IPS-18c (cell line): ENCODE data around the gene TXNDC12.
"Not testable (repeated sequence)": the region's sequence is repeated elsewhere in the genome, so short reads cannot be mapped to it uniquely, and the experiment has no call there.

Experiments
- H3K4me3 ChIP-seq: 2 replicates; pipeline ENCODE4 v1.7.0; 2013; ENCODE audit warnings: low read depth, mild to moderate bottlenecking, low read length, moderate library complexity; ENCODE audit not compliant: insufficient read depth
- H3K9me3 ChIP-seq: one replicate; pipeline ENCODE4 v1.6.1; 2013; ENCODE audit warnings: mild to moderate bottlenecking, low read length, moderate library complexity; ENCODE audit not compliant: control insufficient read depth, insufficient read depth

Gene TXNDC12

DNA sequence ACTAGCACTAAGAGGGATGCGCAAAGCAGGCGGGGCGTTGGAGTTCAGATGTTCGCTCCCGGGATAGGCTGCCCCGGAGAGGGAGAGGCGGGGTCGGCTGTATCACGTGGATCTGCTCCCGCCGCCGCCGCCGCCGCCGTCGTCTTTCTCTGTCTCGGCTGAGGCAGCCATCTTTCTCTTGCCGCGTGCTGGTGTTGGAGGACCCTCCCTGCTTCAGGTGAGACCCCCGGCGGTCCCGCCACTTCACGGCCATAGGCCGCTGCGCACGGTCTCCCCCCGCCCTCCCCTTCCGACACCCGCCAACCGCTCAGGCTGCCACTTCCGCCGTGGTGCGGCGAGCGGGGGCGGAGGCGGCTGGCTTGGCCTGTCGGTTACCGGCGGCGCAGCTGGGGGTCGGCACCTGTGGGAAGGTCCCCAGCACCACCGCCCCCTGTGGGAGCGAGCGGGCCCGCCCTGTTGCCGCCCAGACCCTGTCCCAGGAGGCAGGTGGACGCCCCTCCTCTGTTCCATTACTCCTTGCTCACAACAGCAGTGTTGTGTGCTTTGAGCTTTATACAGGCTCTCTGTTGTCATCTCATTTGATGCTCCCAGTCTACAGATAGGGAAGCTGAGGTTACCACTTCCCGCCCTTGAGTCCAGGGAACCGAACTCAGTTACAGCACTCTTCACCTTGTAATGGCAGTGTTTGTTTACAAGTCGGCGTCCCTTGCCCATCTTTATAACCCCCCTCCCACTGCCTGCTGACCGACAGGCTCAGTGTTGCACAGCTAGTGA lies 1.4 kb upstream of the TXNDC12 start, which contains the start of gene BTF3L4:
BTF3L4 (plus strand) TSS at position 133 of the 774 bp plus-strand sequence. CDS start 3,553 bp downstream, outside the sequence.
- Histone ChIP-seq H3K9me3 (no peaks in the 10 kb centered on the region), H3K4me3 (peak within 1 kb of the TSS; percentile 98)

DNA sequence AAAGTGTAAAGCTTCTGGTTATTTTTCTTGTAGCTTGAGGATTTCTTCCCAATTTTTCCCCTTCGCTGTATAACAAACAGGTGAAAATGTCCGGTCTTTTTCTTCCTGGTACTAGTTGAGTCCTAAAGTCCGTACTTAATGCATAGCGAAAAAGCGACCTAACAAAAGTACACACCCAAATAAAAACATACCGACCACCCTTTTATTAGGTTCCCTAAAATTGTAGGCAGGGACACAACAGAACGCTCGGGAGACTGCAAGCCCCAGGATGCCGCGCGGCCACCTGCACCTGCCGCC lies 823 bp upstream of the TXNDC12 start:
- Histone ChIP-seq H3K9me3 (no peaks in the 10 kb centered on the region), H3K4me3 (peak overlapping the region; percentile 98)

DNA sequence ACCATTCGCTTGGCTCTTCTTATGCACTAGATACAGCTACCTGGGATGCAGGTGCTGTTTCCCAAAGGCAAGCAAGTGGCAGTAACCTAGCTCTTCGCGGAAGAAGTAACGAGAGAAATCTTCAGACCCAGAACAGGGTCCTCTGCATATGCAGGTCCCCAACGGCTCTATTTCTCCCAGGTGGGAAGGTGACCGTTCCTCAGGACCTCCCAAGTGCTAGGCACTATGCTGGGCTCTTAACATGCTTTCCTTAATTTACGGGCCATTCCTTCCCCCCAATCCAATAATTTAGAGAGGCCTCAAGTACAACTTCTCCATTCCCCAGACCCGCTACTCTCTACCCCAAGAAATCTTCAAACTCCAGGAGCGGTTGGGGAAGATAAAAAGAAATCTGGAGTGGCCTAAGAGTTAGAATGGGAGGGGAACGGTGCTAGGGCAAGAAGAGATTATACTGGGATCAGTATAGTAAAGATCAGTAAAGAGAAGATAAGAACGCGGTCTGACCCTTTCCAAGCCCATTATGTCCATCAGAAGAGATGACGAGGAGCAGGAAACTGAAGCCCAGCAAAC lies 410 bp downstream of the TXNDC12 start:
- peak overlapping the region; percentile 98 for H3K4me3 ChIP-seq
- H3K9me3 ChIP-seq = no peaks in the 10 kb centered on the region

DNA sequence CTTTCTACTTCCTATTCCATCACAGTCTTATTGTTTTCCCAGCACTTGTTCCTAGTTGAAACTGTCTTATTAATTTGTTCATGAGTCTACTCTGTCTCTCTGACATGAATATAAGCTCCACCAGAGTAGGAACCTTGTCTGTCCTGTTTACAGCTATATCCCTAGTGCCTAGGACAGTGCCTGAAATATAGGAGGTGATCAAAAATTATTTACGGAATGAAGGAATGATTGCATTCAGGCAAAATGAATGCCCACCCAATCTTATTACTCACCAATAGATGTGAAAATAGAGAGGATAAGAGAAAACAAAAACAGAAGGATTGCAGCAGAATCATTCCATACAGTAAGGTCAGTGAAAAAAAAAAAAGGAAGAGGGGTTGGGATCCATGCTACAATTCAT lies 1.1 kb downstream of the TXNDC12 start:
- Histone ChIP-seq H3K9me3 (no peaks in the 10 kb centered on the region), H3K4me3 (peak overlapping the region; percentile 98)

DNA sequence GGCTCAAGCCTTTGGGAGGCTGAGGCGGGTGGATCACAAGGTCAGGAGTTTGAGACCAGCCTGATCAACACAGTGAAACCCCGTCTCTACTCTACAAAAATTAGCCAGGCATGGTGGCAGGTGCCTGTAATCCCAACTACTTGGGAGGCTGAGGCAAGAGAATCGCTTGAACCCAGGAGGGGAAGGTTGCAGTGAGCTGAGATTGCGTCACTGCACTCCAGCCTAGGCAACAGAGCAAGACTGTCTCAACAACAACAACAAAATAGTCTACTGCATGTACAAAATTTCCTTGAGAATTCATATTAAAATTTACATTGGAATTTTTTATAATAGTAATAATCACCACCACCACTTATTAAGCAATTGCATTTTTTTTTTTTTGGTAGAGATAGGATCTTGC lies 5.7 kb downstream of the TXNDC12 start:
- H3K9me3 ChIP-seq, H3K4me3 ChIP-seq: not testable (repeated sequence)

DNA sequence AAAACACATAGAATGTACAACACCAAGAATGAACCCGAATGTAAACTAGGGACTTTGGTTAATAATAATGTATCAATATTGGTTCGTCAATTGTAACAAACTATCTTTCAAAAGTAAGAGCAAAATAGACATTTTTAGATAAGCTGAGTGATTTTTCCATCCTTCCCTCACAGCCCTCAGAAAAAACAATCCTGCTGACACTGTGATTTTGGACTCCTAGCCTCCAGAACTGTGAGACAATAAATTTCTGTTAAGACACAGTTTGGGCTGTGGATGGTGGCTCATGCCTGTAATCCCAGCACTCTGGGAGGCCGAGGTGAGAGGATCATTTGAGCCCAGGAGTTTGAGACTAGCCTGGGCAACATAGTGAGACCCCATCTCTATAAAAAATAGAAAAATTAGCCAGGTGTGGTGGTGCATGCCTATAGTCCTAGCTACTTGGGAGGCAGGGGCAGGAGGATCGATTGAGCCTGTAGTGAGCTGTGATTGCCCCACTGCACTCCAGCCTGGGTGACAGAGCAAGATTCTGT lies 9.3 kb downstream of the TXNDC12 start:
- H3K9me3 ChIP-seq, H3K4me3 ChIP-seq: not testable (repeated sequence)

- no peaks in the 10 kb centered on the region for H3K9me3 ChIP-seq
Observed at GRCh38 chr1:52045236-52045635, 9.8 kb downstream of the TXNDC12 start.

DNA sequence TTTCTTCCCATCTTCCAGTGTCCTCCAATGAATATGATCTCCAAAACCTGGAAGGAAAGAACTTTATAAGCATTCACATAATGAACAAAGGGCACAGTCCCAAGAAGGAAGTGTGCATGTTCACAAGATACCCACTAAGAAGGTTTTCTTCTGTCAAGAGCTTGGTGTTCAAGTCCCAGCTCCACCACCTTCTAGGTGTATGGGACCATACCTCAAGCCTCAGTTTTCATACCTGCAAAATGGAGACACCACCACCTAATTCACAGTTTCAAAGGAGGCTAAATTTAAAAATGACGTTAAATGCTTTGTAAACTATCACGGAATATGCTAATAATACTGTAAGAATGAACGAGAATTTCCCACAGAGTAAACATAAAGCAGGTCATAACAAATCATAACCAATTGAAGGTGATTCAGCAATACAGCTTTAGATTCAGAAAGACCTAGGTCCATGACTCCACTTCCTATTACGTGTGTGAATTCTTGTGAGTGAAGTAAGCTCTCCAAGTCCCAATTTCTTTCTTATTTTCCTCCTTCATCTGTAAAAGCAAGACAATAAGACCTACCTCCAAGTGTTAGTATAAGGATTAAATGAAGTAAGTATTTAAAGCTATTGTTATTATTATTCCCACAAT lies 13.3 kb downstream of the TXNDC12 start:
- no peak overlapping the region for H3K4me3 ChIP-seq
- no peaks in the 10 kb centered on the region for H3K9me3 ChIP-seq

More at GRCh38 chr1:52045236-52045635, 9.8 kb downstream of the TXNDC12 start:
- no peak overlapping the region for H3K4me3 ChIP-seq

- Histone ChIP-seq H3K4me3 (no peak overlapping the region), H3K9me3 (peaks cover 2% of the 10 kb centered on the region)
Observed at GRCh38 chr1:52037909-52038308, 17.1 kb downstream of the TXNDC12 start.

- Histone ChIP-seq H3K4me3 (no peak overlapping the region), H3K9me3 (peaks cover 2% of the 10 kb centered on the region)
Observed at GRCh38 chr1:52037402-52037814, 17.6 kb downstream of the TXNDC12 start.

DNA sequence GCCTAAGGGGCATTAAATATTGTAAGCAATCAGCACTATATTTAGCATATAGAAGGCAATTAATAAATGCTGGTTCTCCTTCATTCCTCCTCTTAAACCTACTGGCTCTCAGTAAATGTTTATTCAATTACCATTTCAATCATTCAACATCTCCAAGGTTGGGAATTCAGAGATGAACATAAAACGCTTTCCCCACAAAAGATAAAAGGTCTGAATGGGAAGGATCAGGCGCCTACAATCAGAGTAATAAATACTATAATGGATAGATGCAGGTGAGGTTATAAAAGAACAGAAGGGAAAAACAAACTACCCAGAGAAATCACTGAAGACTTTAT lies 21.0 kb downstream of the TXNDC12 start:
- Histone ChIP-seq H3K4me3 (no peak overlapping the region), H3K9me3 (peaks cover 2% of the 10 kb centered on the region)

DNA sequence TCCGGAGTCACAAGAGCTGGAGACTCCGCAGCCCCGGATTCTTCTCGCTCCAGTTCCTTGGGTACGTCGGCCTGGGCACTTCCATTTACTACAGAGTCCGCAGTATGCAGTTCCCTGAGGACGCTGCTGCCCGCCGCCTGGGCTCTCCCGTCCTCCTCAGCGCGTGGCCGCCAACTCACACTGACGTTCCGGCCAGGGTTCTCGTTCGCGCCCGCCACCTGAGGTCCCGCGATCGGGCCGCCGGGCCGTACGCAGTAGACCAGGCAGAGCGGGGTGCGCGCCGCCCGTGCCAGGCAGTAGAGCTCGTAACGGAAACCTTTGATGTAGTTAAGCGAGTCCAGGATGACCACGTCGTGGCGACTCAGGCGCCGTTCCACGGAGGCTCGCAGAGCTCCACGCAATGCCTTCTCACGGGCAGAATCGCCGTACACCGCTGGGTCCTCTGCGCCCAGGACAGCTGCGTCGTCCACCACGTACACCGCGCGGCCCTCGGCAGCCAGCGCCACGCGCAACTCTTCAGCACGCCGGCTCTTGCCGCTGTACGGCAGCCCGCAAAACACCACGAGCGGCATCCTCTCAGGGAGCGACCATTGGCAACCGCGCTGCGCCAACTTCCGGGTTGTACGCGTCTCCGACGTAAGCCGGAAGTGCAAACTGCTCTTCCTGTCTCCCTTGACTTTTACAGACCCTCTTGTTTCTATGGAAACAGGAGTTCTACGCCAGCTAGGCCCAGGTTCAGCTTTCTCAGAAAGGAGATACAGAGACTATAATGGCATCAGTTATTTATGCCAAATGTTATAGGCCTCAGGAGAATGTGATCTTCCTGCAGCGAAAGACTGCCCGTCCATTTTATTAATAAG lies 21.6 kb downstream of the TXNDC12 start, which contains the start of gene KTI12:
KTI12 (minus strand) TSS at position 621 of the 860 bp plus-strand sequence; CDS start at position 572, 49 bp downstream.
- Histone ChIP-seq H3K4me3 (peak within 1 kb of the TSS; percentile 100), H3K9me3 (peaks cover 2% of the 10 kb centered on the region)

DNA sequence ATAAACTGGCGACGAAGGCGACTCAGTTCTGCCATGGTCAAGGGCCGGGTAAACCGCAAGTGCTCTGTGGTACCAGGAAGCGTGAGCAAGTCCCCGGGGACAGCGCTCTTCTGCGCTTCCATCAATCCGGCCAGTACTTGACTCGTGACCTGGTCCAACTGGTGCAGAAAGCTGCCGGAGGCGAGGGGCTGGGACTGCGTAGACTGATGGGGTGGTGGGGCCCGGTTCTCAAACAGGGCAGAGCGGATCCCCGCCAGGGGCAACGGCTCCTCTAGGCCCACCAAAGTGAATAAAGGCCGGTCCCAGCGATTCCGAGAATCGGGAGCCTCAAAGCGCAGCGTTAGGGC lies 22.2 kb downstream of the TXNDC12 start:
- Histone ChIP-seq H3K9me3 (peaks cover 2% of the 10 kb centered on the region), H3K4me3 (peak overlapping the region; percentile 100)

- H3K9me3 ChIP-seq = peaks cover 2% of the 10 kb centered on the region
- H3K4me3 ChIP-seq = peak overlapping the region; percentile 100
Observed at GRCh38 chr1:52032124-52032784, 22.7 kb downstream of the TXNDC12 start.

DNA sequence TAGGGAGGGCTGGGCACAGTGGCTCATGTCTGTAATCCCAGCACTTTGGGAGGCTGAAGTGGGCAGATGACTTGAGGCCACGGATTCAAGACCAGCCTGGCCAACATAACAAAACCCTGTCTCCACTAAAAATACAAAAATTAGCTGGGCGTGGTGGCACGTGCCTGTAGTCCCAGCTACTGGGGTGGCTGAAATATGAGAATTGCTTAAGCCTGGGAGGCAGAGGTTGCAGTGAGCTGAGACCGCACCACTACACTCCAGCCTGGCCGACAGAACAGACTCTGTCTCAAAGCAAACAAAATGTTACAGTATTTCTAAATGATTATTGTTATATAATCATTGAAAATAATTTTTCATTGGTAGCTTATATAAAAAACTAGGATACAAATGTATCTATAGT lies 26.2 kb downstream of the TXNDC12 start:
- H3K4me3 ChIP-seq, H3K9me3 ChIP-seq: not testable (repeated sequence)

DNA sequence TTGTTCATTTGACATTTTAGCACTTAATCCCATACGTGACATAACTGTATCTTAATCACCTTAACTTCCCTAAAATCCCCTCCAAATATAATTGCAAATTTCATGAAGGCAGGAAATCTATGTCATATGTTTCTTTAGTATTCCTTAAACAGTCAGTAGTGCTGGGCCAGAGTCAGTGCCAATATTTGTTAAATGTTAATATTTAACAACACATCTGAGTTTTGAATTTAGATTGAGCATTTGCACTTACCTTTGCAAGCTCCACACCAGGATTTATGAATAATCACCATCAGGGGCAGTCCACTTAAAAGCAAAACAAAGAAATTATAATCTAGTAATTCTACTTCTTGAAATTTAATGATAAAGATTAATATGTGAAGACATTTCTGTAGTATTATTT lies 26.7 kb downstream of the TXNDC12 start:
- Histone ChIP-seq H3K9me3 (peaks cover 2% of the 10 kb centered on the region), H3K4me3 (no peak overlapping the region)

DNA sequence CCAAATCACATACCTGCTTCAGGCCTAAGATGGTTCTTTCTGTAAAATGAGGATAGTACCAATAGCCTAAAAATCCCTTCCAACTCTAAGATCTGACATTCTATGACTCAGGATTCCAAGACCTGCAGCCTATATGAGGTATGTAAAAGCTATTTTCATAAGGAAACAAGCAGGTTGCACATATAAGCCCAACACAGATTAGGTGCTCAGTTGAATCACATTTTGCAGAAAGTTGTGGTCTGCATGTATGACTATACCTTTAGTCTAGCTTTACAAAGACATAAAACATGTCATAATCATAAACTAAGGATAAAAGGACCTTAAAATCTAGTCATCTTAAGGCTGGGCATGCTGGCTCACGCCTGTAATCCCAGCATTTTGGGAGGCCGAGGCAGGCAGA lies 28.7 kb downstream of the TXNDC12 start:
- Histone ChIP-seq H3K4me3 (no peak overlapping the region), H3K9me3 (no peaks in the 10 kb centered on the region)
